Activated CD4-positive, alpha-beta T cell treated with anti-CD3 and anti-CD28 coated beads, Interleukin-2, Interleukin-4, amounts not matched to agents 100 ng/mL and 50 ng/mL, durations not matched to agents 16 hours and 8 hours (primary cell): Measurements from ENCODE around the gene GPR161.
A peak's percentile ranks its signal among the peaks of the same experiment; 100 is the strongest.
"Not testable (repeated sequence)": the region's sequence is repeated elsewhere in the genome, so short reads cannot be mapped to it uniquely, and the experiment has no call there.

Experiments used
- DNase-seq: peaks from one replicate; pipeline ENCODE4 v3.0.0-alpha.2; 2020; ENCODE audit warnings: low spot score

GPR161 gene

DNA sequence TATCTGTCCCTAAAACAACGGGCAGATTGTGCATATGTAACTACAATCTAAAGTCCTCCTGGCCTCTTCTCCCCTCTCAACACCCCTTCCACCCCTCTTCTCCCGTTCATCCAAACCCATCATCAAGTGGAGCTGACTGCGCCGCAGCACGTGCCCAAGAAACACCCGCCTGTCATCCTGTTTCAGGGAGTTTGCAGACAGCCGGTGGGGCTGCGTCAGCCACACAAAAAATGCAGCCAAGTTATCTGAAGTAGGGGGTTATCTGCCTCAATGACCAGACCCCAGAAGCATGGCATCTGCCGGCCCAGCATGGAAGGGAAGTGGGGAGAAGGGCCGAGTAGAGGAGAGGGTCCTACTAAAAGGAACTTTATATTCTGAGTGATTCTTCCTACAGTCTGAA is 49.0 kb downstream of the GPR161 start:
- DNase-seq = no peak

DNA sequence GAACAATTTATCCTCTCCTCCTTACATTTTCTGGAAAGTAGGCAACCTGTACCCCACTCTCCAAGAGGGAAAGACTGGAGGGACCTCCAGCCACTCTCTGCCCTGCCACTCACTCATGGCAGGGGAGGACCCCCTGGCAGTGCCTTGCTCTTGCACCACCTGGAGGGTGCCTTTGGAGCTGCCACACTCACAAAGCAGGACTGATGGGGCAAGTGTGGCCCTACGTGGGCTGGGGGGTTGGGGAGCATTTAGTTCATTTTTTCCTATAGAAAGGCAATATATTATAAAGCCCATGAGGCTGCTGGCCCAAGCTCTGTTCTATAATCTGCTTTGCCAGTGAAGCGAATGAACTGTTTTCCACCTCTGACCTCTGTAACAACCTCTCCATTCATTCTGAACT is 50.3 kb downstream of the GPR161 start:
- no peak for DNase-seq

DNA sequence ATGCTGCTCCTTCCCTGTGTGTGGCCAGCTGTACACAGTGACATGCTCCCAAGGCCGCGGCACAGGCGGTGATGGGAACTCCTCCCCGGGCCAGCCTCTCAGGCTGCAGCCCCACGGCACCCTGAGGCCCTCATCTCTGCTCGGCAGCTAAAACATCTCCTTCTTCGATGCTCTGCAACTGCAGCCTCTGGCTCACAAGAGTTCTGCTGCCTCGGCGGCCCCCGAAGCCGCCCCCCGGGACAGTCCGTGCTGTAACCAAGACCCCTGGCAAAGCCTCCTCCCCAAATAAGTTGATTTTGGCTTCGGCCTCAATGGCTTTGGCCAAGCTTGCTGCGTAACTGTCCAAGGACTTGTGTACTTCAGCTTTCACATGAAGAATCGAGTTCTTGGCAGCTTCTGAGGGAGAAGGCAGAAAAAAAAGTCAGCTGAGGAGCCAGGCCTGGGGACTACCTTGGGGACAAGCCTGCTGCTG is 51.3 kb downstream of the GPR161 start:
- DNase-seq = no peak

DNA sequence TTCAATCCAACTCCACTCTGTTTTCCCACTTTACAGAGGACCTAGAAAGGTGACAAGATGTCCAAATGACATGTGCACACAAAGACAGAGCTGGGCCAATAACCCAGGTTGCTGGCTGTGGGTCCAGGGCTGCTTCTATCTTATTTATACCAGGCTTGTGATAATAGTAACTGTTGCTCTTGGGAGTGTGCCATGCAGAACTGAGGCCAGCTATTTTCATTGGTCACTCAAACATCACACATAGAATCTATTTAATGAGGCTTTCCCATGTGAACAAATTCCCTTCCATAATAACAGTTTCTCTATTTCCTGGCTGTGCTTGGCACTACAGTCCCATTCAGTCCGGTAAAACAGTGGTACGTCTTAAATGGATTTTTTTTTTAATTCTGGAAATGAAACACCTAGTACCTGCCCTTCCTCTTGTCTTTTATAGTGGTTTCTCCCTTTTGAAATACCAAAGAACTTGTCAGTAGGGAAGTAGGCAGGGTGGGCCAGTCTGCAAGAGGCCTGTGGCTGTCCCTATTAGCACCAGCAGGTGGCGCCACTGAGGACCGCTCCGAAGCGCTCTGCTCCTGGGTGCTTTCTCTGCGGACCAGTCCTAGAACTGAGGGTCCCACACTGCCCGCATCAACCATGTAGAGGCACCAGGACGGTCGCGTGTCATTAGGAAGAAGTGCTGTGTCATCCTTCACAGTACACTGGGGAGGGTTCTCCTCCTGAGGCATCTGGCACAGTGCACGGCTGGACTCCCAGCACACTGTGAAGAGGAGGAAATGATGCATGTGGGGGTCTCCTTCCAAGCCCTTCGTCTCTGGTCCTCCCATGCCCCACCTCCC is 52.1 kb downstream of the GPR161 start:
- DNase-seq = peak; percentile 60

DNA sequence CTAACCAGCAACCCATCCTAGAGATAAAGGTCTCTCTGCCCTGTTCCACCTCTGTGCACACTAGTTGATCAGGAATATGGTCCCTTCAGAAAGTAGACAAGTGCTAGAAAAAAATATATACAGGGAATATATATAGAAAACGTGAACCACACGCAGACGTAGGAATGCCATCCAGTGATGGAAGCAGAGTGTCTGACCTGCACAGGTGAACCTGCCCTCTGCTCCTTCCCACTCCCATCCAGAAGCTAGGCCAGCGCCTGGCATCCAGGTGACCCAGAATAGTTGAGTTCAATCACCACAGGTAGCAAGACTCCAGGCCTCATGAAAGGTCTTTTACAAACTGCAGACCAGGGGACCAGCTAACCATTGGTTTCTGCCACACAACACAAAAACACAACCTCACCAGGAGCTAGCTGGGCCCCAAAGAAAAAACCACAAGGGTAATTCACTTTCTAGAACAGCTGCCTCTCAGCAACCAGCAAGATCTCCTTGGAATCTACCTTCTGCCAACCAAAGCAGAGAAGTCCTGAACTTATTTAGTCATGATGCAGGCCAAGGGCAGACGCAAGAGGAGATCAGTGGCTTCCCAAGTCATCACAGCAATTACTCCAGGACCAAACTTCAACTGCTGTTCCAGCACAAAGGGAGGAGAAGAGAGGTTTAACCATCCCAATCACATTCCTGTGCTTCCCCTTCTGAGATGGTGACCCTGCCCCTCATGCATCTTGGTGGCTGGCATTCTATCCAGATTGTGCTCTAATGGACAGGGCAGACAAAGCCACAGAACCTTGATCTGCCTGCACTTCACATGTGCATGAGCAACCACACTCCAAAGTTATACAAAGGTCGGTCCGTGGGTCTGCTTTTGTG is 53.0 kb downstream of the GPR161 start:
- no peak for DNase-seq

DNA sequence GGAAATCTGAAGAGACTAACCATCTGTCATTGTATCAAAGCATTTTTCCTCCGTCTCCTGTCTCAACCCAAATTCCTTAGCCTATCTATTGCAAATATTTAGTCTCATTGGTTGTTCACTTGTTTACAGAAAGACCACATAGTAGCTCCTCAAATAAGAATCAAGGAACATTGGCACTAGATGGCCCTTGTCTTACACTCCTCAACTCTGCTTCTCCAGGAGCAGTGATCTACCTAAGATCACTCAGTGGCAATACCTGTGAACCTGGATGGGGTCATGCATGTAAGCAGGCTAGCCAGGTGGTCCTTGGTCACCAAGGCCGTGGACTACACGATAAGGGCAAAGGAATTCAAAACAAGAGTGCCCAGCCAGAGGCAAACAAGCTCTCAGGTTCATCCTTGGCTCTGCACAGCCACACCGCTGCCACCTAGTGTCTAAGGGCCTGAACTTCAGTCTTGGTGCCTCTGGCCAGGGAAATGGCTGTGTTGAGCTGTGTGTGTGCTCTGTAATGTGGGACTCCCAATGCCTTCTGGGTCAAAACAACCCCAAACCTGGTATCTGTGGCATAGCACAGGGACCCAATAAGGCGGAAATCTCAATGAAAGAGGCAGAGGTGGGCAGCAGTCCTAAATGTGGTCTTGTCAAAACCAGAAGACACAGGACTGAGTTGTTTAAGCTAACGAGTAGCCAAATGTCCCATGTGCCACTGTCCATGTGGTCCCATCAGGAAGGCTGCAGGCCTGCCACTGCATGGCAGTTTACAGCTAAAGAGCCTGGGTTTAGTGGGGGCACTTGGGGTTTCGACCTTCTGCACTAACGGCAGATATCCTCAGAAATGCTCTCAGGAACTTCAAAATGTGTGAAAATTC is 54.5 kb downstream of the GPR161 start:
- DNase-seq = peak; percentile 73

DNA sequence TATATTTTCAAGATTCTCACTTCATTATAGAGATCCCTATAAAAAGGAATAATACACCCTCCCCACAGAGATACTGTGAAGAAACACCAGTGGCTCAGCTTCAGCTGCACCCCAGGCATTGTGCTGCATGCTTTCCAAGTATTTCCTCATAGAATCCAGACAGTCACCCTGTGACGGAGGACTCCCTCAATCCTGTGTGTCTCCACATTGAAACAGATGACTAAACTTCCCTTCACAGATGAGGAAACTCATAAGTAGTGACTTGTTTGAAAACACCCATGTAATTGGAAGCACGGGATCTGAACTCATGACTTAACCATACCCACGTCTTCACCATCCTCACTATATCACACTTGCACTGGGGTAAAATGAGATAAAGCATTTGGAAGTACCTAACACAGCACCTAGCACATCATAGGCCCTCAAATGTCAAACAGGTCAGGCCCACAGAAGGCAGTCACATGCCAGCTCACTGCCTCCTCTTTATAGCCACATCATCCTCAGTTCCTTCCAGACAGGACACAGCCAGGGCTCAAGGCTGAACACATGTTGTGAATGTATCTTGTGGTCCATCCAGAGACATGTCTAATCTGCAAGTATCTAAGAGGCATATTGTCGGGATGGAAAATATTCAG is 55.2 kb downstream of the GPR161 start:
- DNase-seq = no peak

DNA sequence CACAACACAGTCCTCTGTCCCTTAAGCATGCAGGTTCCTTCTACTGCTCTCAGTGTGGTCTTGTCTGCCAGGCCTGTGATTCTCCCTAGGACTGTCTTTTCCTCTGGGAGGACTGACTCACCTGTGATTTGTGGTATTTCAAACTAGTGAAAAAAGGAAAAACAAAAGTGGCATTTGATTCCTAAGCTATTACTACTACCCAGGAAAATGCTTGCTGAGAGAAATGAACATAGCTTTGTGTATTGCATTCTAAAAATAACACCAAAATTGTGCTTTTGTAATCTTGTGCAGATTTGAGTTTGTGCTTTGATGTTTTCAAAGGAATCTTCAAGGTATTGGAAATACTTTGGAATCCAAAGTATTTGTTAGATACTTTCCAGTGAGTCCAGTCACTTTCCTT is 57.0 kb downstream of the GPR161 start:
- DNase-seq = no peak

DNA sequence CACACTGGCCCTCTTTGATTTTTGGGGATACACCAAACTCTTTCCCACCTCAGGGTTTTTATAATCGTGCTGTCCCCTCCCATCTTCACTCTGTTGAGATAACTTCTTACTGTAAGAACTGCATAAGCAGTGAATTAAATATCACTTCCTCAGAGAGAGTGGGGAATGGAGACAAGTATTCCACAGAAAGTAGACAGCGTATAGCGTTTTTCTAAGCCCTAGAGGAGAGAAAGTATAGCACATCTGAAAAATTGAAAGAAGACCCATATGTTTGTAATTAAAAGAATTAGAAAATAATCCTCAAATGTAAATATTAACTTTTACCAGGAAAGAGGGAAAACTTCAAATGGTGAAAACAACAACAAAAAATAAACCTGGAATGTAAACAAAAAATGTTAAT is 67.3 kb downstream of the GPR161 start:
- DNase-seq = no peak

DNA sequence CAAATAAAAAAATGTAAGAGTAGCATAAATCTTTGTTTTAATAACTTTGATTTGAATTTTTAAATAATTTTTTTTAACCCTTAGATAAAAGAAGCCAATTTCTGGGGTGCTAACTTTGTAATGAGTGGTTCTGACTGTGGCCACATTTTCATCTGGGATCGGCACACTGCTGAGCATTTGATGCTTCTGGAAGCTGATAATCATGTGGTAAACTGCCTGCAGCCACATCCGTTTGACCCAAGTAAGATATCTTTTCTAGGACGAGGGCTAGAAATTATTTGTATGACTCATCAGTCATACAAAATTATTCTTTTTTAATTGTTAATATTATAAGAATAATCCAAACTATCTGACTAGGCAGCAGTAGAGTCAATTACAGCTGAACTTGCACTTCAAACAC is 71.2 kb downstream of the GPR161 start:
- DNase-seq = no peak

DNA sequence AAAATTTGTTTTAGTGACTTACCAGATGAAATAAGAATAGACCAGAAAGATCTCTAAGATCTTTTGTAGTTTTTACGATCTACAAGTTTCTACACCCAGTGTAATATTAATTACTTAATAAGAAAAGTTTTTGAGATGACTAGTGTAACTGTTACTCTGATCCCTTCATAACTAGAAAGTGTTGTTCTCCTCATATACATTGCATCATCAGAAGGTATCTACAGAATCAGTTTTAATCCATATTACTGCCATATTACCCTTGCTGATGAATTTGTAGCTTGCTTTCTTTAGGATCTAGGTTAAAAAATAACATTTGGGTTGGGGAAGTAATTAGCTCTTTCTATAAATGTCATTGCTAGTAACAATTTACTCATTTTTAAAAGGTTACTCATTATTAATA is 72.5 kb downstream of the GPR161 start:
- DNase-seq = no peak

DNA sequence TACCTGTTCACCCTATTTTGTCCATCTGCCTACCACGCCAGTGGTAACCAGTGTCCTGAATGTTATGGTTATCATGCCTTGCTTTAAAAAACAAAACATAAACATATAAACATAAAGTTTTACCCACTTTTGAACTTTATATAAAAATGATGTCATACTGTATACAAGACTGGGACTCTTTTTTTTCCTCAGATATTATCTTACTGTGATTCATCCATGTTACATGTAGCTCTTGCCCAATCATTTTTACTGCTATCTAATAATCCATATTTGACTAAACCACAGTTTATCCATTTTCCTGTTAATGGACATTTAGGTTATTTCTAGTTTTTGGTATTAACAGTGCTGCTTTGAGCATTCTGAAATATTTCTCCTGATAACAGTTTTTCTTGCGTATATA is 78.8 kb downstream of the GPR161 start:
- no peak for DNase-seq

DNA sequence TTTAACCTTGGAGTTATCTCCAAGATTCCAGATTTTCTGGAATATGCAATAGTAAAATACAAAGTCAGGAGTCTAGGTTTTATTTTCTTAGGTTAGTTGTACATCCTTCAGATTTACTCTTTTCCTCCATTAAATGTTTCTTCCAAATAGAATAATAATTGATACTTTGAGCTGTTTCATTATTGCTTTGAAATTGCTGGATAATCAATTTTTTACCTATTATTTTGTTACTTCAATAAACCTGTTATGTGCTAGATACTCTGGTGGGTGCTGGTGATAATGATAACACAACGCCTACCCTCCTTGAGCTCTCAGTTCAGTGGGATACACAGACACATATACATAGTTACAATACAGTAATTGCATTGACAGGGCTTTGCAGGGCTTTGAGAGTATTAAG is 79.4 kb downstream of the GPR161 start:
- DNase-seq = no peak

DNA sequence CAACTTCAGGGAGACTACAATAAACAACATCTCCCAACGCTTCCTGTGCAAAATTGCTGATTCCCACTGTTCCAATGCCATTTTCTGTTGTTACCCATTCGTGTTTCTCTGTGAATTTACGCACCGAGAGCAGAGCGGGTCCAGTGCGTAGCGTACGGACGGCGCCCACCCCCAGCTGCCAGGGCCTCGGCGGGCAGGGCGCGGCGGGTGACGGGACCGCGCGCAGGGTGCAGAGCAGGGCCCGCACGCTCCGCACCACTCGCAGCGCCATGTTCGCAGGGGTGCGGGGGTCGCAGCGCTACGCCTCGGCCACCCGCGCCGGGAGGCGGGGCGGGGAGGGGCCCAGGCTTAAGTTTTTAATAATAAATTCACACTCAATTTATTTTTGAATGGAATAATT is 80.6 kb downstream of the GPR161 start:
- not testable (repeated sequence) for DNase-seq

DNA sequence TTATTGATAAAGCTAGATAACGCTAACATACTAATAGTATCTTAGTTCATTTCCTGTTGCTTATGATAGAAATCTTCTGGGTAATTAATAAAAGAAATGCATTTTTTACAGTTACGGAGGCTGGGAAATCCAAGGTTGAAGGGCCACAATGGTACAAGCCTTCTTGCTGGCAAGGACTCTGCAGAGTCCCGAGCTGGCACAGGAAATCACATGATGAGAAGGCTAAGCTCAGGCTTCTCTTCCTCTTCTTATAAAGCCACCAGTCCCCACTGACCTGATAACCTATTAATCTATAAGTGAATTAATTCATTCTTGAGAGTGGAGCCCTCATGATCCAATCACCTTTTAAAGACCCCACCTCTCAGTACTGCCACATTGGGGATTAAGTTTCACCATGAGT is 82.6 kb downstream of the GPR161 start:
- no peak for DNase-seq

DNA sequence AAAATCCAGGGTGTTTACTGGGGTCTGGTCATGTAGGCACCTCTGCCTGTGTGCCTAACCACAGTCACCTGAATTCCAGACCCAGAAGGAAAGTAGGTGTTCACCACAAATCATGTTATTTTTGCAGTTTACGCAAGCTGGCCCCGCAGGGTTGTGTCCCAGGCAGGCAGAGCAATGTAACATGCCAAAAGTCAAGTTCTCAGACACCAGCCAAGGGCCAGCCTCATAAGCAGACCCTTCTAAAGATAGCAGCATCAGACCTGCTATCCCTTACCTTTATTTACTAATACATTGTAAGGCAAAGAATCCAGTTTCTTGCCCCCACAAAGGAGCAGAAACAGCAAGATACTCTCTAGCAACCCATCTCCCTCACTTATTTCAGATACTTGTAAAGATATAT is 83.0 kb downstream of the GPR161 start:
- DNase-seq = no peak

DNA sequence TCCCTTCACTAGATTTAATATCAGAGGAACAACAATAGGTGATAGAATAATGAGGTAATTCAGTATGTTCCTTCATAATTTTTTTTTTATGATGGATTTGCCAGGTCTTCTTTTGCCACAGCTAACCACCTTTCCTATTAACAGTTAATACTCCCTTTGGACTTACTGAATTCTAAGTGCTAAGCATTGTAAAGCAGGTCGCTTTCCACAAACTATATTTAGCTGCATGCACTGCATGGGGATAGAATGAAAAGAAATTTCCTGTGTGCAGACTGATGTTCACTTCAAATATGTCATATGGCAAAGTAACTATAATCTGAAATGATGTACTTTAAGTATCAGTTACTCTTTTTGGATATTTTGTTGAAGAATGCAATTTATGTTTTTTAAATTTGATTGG is 85.8 kb downstream of the GPR161 start:
- no peak for DNase-seq

DNA sequence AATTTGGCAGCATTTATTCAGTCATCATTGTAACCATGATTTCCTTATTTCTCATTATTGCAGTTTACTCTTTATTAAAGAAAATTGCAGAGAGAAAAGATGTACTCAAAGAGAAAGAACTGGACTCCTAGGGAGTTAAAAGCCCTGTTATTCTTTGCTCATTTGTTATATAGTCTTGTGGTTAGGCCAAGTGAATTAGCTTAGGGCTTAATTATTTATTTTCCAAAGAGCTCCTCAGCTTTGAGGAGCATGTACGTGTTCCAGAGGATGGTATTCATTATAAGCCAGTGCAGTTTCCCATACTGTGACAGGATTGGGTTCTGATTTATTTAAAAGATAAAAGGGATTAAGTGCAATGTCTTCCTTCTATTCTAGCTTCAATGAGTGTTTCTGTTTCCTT is 86.4 kb downstream of the GPR161 start:
- DNase-seq = no peak

DNA sequence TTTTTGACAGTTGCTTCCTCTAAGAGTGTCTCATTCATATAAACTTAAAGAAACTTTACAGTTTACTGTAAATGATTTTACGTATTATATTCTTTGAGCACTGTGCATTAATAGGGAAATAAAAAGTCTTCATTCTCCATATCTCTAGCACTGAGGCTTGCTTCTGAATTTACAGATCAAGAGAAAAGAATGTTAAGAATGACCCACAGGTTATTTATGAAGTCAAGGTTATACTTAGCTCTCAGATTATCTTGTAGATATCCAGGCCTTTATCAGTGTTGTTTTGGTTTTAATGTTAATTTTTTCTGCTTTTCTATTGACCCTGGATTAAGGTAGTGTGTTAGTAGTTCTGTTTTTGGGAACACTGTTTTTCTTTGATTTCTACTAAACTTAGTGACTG is 91.4 kb downstream of the GPR161 start:
- DNase-seq = no peak

DNA sequence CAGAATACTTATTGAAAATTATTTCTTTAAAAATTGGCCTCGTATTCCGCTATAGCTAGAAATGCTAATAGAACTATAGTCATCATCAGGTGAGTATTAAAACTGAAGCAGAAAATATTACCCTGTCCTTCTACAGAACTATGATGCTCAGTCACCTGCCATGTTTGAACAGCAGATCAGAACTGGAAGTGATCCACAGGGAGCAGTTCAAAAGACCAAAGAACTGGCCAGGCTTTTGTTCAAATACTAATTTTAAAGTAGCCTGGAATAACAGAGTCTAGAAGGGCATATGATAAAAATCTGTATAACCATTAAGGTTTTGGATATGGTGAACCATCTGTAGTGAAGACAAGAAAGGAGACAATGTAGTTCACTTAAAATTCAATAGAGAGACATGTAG is 94.4 kb downstream of the GPR161 start:
- DNase-seq = no peak

DNA sequence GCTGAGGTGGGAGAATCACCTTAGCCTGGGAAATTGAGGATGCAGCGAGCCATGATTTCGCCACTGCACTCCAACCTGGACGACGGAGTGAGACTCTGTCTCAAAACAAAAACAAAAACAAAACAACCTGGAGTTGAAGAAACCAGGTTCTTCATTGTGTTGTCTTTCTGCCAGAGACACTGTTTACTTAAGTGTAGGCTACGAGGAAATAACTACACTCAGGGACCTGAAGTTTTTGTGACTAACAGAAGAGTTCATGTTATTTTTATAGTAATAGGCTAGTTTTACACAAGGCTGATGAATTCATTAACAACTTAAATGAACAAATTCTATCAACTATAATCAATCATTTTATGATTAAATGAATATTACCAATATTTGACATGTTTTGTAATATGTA is 101.4 kb downstream of the GPR161 start:
- DNase-seq = no peak

DNA sequence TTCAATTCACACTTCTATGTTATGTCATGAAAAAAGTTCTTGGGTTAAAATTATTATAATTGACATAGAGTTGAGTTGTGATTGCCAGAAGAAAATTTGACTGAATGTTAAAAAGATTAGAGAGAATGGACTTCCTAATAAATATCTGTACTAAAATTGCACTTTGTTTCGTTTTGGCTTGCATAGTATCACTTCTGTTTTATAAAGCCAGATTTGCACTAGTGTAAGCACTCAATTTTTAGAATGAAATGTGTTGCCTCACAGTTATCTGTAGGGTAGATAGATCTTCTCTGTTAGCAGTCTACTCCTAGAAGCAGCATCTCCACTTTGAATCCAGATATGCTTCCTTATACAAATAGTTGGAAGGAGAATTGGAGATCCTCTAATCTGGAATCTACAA is 104.7 kb downstream of the GPR161 start:
- no peak for DNase-seq
